Measurements from ENCODE around the gene GALNTL6.

Gene GALNTL6

DNA sequence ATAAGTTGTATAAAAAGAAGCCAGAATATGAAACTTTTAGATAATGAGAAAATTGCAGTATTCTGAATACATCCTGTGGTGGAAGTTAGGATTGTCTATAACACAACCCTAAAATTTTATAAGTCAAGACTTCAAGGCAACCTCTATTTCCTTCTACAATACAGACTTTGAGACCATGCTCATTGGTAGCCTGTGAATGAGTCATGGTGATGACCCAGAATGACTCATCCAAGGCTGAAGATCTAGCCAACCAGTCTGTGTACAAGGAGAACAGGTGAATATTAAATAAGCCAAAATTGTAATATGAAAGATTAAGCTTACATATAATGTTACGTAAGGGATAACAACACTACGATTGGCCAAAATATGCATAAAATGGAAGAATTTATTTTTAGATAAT, 879.5 kb downstream of the GALNTL6 start:
- no peak for DNase-seq (ENCODE audit: low read depth in 1 of 2, low spot score in 1 of 2)

DNA sequence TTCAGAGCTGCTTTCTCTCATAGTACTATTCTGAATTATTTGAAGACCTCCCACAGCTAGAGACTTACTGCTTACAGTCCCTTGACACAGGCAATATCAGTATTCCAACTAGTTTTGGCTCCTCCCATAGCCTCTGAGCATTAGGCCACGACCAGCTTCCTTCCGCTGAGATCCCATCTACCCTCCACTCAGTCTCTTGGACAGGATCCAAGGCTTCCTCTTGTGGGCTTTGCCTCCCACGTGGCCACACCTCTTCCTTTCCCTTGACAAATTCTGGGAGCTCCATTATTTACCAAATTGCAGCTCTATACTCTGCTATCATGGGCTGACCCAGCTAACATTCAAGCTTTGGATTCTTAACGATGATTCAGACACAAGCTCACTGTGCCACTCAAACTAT, 885.1 kb downstream of the GALNTL6 start:
- DNase-seq (ENCODE audit: low read depth in 1 of 2, low spot score in 1 of 2): no peak
- TF ChIP-seq POLR2AphosphoS5 (IDR thresholded peaks at IDR 0.05; ENCODE audit: low read depth) (no peak), SPI1 (IDR thresholded peaks at IDR 0.05; ENCODE audit: borderline replicate concordance, low read depth) (no peak), GABPA (IDR thresholded peaks at IDR 0.05; ENCODE audit: low read depth) (no peak)
- TF ChIP-seq, protein P1, sequence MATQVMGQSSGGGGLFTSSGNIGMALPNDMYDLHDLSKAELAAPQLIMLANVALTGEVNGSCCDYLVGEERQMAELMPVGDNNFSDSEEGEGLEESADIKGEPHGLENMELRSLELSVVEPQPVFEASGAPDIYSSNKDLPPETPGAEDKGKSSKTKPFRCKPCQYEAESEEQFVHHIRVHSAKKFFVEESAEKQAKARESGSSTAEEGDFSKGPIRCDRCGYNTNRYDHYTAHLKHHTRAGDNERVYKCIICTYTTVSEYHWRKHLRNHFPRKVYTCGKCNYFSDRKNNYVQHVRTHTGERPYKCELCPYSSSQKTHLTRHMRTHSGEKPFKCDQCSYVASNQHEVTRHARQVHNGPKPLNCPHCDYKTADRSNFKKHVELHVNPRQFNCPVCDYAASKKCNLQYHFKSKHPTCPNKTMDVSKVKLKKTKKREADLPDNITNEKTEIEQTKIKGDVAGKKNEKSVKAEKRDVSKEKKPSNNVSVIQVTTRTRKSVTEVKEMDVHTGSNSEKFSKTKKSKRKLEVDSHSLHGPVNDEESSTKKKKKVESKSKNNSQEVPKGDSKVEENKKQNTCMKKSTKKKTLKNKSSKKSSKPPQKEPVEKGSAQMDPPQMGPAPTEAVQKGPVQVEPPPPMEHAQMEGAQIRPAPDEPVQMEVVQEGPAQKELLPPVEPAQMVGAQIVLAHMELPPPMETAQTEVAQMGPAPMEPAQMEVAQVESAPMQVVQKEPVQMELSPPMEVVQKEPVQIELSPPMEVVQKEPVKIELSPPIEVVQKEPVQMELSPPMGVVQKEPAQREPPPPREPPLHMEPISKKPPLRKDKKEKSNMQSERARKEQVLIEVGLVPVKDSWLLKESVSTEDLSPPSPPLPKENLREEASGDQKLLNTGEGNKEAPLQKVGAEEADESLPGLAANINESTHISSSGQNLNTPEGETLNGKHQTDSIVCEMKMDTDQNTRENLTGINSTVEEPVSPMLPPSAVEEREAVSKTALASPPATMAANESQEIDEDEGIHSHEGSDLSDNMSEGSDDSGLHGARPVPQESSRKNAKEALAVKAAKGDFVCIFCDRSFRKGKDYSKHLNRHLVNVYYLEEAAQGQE (IDR thresholded peaks at IDR 0.05; ENCODE audit: insufficient replicate concordance, low read depth): no peak
- TF ChIP-seq, protein P2, sequence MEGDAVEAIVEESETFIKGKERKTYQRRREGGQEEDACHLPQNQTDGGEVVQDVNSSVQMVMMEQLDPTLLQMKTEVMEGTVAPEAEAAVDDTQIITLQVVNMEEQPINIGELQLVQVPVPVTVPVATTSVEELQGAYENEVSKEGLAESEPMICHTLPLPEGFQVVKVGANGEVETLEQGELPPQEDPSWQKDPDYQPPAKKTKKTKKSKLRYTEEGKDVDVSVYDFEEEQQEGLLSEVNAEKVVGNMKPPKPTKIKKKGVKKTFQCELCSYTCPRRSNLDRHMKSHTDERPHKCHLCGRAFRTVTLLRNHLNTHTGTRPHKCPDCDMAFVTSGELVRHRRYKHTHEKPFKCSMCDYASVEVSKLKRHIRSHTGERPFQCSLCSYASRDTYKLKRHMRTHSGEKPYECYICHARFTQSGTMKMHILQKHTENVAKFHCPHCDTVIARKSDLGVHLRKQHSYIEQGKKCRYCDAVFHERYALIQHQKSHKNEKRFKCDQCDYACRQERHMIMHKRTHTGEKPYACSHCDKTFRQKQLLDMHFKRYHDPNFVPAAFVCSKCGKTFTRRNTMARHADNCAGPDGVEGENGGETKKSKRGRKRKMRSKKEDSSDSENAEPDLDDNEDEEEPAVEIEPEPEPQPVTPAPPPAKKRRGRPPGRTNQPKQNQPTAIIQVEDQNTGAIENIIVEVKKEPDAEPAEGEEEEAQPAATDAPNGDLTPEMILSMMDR (IDR thresholded peaks at IDR 0.05; ENCODE audit: insufficient read depth, low read length): no peak
- no peaks in the 10 kb centered on the region for H3K27me3 ChIP-seq (ENCODE audit: insufficient read depth, poor library complexity, severe bottlenecking)
- H3K4me3 ChIP-seq (replicated peaks; ENCODE audit: insufficient read depth, low read length): no peak overlapping the region
- H3K27ac ChIP-seq (replicated peaks): no peak overlapping the region

More for the DNA sequence above, 879.5 kb downstream of the GALNTL6 start:
- Histone ChIP-seq H3K27me3 (ENCODE audit: insufficient read depth, poor library complexity, severe bottlenecking) (no peaks in the 10 kb centered on the region), H3K27ac (replicated peaks) (no peak overlapping the region), H3K4me3 (replicated peaks; ENCODE audit: insufficient read depth, low read length) (no peak overlapping the region)
- TF ChIP-seq POLR2AphosphoS5 (IDR thresholded peaks at IDR 0.05; ENCODE audit: low read depth) (no peak), GABPA (IDR thresholded peaks at IDR 0.05; ENCODE audit: low read depth) (no peak), SPI1 (IDR thresholded peaks at IDR 0.05; ENCODE audit: borderline replicate concordance, low read depth) (no peak)
- TF ChIP-seq, protein P1 (IDR thresholded peaks at IDR 0.05; ENCODE audit: insufficient replicate concordance, low read depth): no peak
- TF ChIP-seq, protein P2 (IDR thresholded peaks at IDR 0.05; ENCODE audit: insufficient read depth, low read length): no peak

DNA sequence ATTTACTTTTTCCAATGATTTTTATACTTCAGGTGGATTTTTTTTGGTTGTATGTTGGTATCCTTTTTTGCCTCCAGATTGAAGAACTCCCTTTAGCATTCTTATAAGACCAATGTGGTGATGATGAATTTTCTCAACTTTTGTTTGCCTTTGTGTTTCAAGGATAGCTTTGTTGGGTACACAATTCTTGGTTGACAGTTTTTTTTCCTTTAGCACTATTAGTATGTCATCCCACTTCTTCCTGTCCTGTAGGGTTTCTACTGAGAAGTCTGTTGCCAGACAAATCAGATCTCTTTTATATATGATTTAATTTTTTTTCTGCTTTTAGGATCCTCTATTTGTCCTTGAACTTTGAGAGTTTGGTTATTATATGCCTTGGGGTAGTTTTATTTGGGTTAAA, 892.4 kb downstream of the GALNTL6 start:
- Histone ChIP-seq H3K27me3 (ENCODE audit: insufficient read depth, poor library complexity, severe bottlenecking) (no peaks in the 10 kb centered on the region), H3K27ac (replicated peaks) (no peak overlapping the region), H3K4me3 (replicated peaks; ENCODE audit: insufficient read depth, low read length) (no peak overlapping the region)
- TF ChIP-seq, protein P1 (IDR thresholded peaks at IDR 0.05; ENCODE audit: insufficient replicate concordance, low read depth): no peak
- TF ChIP-seq SPI1 (IDR thresholded peaks at IDR 0.05; ENCODE audit: borderline replicate concordance, low read depth): no peak
- TF ChIP-seq, protein P2 (IDR thresholded peaks at IDR 0.05; ENCODE audit: insufficient read depth, low read length): no peak
- TF ChIP-seq GABPA (IDR thresholded peaks at IDR 0.05; ENCODE audit: low read depth): no peak
- TF ChIP-seq POLR2AphosphoS5 (IDR thresholded peaks at IDR 0.05; ENCODE audit: low read depth): no peak
- DNase-seq (ENCODE audit: low read depth in 1 of 2, low spot score in 1 of 2): no peak

Data from HL-60 (cell line).